Midbrain (tissue), 1 donor: Measurements from ENCODE around the gene TUBG2.
"Not testable (repeated sequence)": the region's sequence is repeated elsewhere in the genome, so short reads cannot be mapped to it uniquely, and the experiment has no call there.

Experiments
- DNase-seq: peaks from one replicate; lab custom pipeline; 2025; lab: John Stamatoyannopoulos, UW

The TUBG2 gene

GRCh38 chr17:42659079-42659931 is at the start of gene TUBG2:
TSS of gene TUBG2 (plus strand) at chr17:42659284. CDS start at chr17:42659504, 220 bp downstream.
- DNase-seq: peak; percentile 89

GRCh38 chr17:42609814-42610801 is 49.0 kb upstream of the TUBG2 start:
- not testable (repeated sequence) for DNase-seq

- DNase-seq: no peak
These were observed 47.1 kb upstream of the TUBG2 start for GRCh38 chr17:42612013-42612412.

DNA sequence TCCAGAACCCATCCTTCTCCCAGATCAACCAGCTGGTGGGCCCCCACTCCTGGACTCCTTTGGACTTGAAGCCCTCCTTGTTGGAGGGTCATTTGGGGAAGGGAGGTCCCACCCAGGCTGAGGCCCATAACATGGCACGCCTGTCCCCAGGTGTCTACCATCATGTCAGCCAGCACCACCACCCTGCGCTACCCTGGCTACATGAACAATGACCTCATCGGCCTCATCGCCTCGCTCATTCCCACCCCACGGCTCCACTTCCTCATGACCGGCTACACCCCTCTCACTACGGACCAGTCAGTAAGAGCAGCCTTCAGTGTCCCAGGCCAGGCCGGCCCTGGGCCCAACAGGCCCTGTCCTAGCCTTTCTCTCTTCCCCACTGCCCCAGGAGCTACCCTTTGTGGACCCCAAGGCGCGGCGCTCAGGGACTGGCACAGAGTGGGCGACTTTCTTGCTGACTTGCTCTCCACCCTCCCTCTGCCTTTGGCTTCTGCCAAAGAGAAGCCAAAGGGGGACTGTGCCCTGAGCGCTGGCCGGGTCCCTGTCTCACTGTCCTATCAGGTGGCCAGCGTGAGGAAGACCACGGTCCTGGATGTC is 45.3 kb upstream of the TUBG2 start:
- no peak for DNase-seq

DNA sequence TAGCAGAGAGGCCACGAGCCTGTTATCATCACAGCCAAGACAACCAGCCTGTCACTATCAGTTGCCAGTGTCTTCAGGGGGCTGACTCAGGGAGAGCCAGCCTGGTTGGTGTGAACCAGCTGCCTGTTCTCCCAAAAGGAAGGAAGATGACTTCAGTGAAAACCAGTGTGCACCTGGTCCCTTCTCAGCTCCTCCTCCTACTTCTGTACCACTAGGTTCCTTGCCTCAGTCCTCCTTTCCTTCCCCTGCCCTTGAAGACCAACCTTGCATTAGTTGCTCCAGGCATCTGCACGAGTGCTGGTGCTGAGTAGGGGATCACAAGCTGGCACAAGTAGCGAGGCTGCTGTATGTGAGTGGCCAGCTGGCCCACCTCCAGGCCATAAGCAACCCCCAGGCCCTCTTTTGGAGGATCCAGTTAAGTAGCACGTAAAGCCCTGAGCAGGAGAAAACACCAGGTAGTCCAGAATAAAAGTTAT is 41.1 kb upstream of the TUBG2 start:
- DNase-seq: no peak

GRCh38 chr17:42618442-42619150 is 40.5 kb upstream of the TUBG2 start:
- DNase-seq: peak; percentile 6

DNA sequence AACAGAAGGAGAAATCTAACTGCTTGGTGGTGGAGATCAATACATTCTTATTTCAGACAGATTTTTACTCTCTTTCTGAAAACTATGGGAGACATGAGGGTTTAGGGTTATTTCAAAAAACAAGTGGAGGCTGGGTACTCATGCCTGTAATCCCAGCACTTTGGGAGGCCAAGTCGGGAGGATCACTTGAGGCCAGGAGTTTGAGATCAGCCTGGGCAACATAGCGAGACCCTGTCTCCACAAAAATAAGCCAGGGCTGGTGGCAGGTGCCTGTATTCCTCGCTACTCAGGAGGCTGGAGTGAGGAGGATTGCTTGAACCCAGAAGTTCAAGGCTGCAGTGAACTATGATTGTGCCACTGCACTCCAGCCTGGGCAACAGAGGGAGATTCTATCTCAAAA is 37.1 kb upstream of the TUBG2 start:
- not testable (repeated sequence) for DNase-seq

- no peak for DNase-seq
These were observed 35.8 kb upstream of the TUBG2 start for GRCh38 chr17:42623271-42623670.

DNA sequence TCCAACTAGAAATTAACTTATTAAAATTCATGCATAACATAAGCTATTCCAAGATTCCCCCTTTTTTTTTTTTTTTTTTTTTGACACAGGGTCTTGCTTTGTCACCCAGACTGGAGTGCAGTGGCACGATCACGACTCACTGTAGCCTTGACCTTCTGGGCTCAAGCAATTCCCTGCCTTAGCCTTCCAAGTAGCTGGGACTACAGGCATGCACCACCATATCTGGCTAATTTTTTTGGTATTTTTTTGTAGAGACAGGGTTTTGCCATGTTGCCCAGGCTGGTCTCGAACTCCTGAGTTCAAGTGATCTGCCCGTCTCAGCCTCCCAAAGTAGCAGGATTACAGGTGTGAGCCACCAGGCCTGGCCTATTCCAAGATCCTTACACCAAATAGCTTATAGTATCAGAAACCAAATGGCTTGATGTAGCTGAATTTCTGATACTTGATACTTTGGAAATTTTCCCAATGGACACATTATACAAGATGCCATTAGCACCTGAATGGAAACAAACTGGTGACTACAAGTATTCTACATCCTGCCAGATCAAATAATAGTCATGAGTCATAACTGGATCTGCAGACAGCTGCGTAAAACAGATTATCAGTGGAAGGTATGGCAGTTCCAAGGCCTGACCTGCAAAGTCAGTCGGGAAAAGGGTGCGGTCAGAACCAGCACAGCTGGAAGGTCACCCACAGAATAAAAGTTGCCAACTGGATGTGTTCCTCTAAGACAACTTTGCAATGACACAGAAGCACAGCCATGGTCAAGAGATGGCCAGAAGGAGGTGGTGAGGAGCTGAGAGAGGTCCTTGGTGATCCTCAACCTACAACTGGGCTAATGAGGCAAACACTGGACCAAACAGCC is 35.1 kb upstream of the TUBG2 start:
- DNase-seq: no peak

- DNase-seq: not testable (repeated sequence)
These were observed 31.9 kb upstream of the TUBG2 start for GRCh38 chr17:42627032-42627764.

GRCh38 chr17:42629411-42630009 is 29.6 kb upstream of the TUBG2 start:
- no peak for DNase-seq

- no peak for DNase-seq
These were observed 26.1 kb upstream of the TUBG2 start for GRCh38 chr17:42632949-42633444.

GRCh38 chr17:42639525-42640113 is 19.5 kb upstream of the TUBG2 start:
- no peak for DNase-seq

- no peak for DNase-seq
These were observed 19.0 kb upstream of the TUBG2 start for GRCh38 chr17:42640121-42640520.

- no peak for DNase-seq
These were observed 16.7 kb upstream of the TUBG2 start for GRCh38 chr17:42642336-42642735.

GRCh38 chr17:42647778-42648177 is 11.3 kb upstream of the TUBG2 start:
- DNase-seq: no peak

- DNase-seq: no peak
These were observed 7.7 kb upstream of the TUBG2 start for GRCh38 chr17:42651392-42651791.
